PFSK-1 (cell line): ENCODE data around the gene WDR86.

Experiments
- POLR2AphosphoS5 ChIP-seq: IDR thresholded peaks from 2 replicates; pipeline ENCODE4 v1.6.1; 2012; ENCODE audit warnings: low read depth, mild to moderate bottlenecking, control low read depth, low read length, moderate library complexity
- TF ChIP-seq, protein P1 (sequence below), 2 experiments: IDR thresholded peaks; 2 replicates each; pipeline versions ENCODE4 v1.6.1 to v1.8.0; 2011 to 2012; ENCODE audit warnings: low read depth in 2 of 2, low read length in 2 of 2, control low read depth in 1 of 2, inconsistent platforms in 1 of 2, mild to moderate bottlenecking in 1 of 2, moderate library complexity in 1 of 2; ENCODE audit not compliant: insufficient read depth in 1 of 2

DNA sequence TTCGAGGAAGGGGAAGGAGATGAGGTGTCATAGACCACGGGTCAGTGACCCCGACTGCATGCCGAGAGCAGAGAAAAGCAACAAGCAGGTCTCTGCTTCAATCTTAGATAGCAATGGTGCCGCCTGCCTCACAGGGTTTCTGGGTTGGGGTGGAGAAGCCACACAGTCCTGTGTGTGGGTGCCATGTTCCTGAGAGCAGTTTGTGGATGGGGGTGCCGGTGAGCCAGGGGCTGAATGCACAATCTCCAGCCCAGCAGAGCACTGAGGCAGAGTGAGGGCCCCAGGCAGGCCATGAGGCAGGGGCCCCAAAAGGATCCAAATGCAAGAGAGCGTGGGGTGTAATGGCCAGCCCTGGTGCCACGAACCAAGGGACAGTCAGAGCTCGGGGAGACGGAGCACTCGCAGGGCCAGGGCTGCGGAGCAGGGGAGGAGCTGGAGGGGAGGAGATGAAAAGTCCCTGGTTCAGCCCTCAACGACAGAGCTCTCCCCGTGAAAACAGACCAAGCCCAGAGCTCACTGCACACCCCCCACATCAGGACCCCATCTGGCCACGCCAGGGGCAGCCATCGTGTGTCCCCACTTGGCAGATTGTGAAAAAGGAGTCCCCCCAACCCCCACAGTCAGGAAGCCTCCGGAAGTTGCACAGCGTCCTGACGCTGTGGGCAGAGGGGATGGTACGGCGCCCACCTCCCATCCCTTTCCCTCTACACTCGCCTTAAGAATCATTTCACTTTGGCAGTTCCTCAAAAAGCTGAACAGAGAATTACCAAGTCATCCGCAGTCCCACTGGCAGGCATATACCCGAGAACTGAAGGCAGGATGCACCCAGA lies 19.9 kb downstream of the WDR86 start:
- TF ChIP-seq, protein P1, sequence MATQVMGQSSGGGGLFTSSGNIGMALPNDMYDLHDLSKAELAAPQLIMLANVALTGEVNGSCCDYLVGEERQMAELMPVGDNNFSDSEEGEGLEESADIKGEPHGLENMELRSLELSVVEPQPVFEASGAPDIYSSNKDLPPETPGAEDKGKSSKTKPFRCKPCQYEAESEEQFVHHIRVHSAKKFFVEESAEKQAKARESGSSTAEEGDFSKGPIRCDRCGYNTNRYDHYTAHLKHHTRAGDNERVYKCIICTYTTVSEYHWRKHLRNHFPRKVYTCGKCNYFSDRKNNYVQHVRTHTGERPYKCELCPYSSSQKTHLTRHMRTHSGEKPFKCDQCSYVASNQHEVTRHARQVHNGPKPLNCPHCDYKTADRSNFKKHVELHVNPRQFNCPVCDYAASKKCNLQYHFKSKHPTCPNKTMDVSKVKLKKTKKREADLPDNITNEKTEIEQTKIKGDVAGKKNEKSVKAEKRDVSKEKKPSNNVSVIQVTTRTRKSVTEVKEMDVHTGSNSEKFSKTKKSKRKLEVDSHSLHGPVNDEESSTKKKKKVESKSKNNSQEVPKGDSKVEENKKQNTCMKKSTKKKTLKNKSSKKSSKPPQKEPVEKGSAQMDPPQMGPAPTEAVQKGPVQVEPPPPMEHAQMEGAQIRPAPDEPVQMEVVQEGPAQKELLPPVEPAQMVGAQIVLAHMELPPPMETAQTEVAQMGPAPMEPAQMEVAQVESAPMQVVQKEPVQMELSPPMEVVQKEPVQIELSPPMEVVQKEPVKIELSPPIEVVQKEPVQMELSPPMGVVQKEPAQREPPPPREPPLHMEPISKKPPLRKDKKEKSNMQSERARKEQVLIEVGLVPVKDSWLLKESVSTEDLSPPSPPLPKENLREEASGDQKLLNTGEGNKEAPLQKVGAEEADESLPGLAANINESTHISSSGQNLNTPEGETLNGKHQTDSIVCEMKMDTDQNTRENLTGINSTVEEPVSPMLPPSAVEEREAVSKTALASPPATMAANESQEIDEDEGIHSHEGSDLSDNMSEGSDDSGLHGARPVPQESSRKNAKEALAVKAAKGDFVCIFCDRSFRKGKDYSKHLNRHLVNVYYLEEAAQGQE (IDR thresholded peaks at IDR 0.05; ENCODE audit: insufficient read depth in 1 of 2, low read depth in 2 of 2, low read length in 2 of 2), result no peak
- TF ChIP-seq POLR2AphosphoS5, result no peak
